ENCODE data around the gene ANKRD24.
"Not testable (repeated sequence)": the region's sequence is repeated elsewhere in the genome, so short reads cannot be mapped to it uniquely, and the experiment has no call there.

Gene ANKRD24

GRCh38 chr19:4199699-4200293 lies 17.3 kb downstream of the ANKRD24 start:
- DNase-seq, result no peak

- DNase-seq, result no peak
These were observed 18.6 kb downstream of the ANKRD24 start for GRCh38 chr19:4200940-4201542.

- DNase-seq, result no peak
These were observed 19.3 kb downstream of the ANKRD24 start for GRCh38 chr19:4201798-4202197.

DNA sequence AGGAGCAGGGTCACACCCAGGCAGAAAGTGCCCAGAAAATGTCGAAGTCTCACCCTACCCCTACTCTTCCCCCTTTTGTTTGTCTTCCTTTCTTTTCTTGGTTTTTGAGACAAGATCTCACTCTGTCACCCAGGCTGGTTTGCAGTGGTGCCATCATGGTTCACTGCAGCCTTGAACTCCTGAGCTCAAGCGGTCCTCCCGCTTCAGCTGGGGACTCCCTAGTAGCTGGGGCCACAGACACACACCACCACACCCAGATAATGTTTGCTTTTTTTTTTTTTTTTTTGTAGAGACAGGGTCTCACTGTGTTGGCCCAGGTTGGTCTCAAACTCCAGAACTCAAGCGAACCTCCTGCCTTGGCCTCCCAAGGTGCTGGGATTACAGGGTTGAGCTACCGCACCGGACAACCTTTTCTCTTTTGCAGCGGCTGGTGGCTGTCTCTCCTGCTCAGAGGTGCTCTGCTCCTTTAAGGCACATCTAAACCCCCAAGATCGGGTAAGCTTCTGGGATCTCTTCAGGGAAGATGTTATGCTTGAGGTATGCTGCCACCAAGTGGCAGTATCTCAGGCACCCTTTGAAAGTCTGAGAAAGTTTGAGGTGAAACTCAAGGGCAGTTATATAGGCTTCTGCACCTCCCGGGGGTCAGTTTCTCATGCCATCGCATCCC lies 24.5 kb downstream of the ANKRD24 start:
- no peak for DNase-seq

- no peak for DNase-seq
These were observed 26.1 kb downstream of the ANKRD24 start for GRCh38 chr19:4208385-4209094.

- DNase-seq, result no peak
These were observed 27.8 kb downstream of the ANKRD24 start for GRCh38 chr19:4210166-4210731.

GRCh38 chr19:4213116-4213515 lies 30.6 kb downstream of the ANKRD24 start:
- DNase-seq, result no peak

- no peak for DNase-seq
These were observed 33.3 kb downstream of the ANKRD24 start for GRCh38 chr19:4215807-4216206.

GRCh38 chr19:4216846-4217245 lies 34.4 kb downstream of the ANKRD24 start:
- no peak for DNase-seq

DNA sequence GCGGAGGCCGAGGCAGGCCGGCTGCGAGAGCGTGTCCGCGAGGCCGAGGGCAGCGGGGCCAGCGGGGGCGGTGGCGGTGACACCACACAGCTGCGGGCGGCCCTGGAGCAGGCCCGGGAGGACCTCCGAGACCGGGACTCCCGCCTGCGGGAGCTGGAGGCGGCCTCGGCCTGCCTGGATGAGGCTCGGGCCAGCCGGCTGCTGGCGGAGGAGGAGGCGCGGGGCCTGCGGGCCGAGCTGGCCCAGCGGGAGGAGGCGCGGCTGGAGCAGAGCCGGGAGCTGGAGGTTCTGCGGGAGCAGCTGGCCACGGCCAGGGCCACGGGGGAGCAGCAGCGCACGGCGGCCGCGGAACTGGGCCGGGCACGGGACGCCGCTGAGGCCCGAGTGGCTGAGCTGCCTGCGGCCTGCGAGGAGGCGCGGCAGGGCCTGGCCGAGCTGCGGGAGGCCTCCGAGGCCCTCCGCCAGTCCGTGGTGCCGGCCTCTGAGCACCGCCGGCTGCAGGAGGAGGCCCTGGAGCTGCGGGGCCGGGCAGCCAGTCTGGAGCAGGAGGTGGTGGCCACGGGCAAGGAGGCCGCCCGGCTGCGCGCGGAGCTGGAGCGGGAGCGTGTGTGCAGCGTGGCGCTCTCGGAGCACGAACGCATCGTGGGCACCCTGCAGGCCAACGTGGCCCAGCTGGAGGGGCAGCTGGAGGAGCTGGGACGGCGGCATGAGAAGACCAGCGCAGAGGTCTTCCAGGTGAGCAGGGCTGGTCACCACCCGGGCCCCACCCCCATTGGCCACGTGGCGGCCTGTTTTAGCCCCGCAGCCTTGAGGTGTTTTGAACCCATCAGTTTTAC lies 35.2 kb downstream of the ANKRD24 start:
- DNase-seq, result no peak

GRCh38 chr19:4218523-4218922 lies 36.0 kb downstream of the ANKRD24 start:
- not testable (repeated sequence) for DNase-seq

- DNase-seq, result no peak
These were observed 37.7 kb downstream of the ANKRD24 start for GRCh38 chr19:4220188-4220587.

DNA sequence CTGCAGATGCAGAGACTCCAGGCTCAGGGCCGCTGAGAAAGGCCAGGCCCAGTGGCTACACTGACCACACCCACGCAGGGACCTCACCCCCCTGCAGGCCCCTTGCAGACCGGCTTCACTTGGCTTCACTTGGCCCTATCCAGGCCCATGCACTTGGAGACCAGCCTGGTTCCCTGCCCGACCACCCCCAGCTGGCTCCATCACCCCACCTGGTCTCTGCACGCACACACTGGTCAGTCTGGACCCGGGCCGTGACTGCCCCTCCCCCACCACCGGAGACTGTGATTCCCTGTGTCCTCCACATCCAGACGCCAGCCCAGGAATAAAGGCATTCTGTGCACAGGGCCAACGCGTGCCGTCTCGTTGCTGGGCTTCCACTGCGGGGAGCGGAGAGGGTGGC lies 42.0 kb downstream of the ANKRD24 start:
- no peak for DNase-seq

GRCh38 chr19:4225885-4226284 lies 43.4 kb downstream of the ANKRD24 start:
- no peak for DNase-seq

- DNase-seq, result no peak
These were observed 45.3 kb downstream of the ANKRD24 start for GRCh38 chr19:4227771-4228170.

- no peak for DNase-seq
These were observed 46.3 kb downstream of the ANKRD24 start for GRCh38 chr19:4228765-4229178.

- DNase-seq, result no peak
These were observed 46.9 kb downstream of the ANKRD24 start, which contains the start of gene EBI3 for GRCh38 chr19:4229179-4229931. Gene EBI3 (plus strand): TSS chr19:4229523. CDS start chr19:4229551, 28 bp downstream.

- DNase-seq, result not testable (repeated sequence)
These were observed 47.7 kb downstream of the ANKRD24 start for GRCh38 chr19:4230237-4230636.

GRCh38 chr19:4231521-4231920 lies 49.0 kb downstream of the ANKRD24 start:
- DNase-seq, result not testable (repeated sequence)

DNA sequence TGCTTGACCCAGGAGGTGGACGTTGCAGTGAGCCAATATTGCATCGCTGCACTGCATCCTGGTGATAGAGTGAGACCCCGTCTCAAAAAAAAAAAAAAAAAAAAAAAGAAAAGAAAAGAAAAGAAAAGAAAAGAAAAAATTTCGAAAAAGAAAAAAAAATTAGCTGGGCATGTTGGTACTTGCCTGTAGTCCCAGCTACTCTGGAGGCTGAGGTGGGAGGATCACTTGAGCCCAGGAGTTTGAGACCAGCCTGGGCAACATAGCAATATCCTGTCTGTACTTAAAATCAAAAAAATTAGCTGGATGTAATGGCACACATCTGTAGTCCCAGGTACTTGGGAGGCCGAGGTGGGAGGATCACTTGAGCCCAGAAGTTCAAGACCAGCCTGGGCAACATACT lies 49.6 kb downstream of the ANKRD24 start:
- not testable (repeated sequence) for DNase-seq

DNA sequence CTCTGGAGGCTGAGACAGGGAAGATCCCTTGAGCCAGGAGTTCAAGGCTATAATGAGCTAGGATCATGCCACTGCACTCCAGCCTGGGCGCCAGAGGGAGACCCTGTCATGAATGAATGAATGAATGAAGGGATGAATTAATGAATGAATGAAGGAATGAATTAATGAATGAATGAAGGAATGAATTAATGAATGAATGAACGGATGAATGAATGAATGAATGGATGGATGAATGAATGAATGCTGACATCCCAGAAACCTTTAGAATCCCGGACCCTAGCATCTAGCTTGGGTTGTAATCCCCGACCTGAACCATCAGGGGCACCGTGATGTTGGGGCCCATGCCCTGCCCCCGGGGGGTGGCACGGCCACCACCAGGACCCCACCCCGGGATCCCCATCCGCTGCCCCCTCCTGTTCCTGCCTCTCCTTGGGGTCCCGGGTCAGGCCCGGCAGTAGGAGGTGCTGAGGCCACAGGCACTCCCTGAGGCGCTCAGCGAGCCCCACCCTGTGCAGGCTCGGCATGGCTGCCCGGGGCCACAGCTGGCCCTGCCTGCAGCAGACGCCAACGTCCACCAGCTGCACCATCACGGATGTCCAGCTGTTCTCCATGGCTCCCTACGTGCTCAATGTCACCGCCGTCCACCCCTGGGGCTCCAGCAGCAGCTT lies 50.3 kb downstream of the ANKRD24 start:
- DNase-seq, result no peak
